Measurements from ENCODE around the gene MEIKIN.
"Not testable (repeated sequence)": the region's sequence is repeated elsewhere in the genome, so short reads cannot be mapped to it uniquely, and the experiment has no call there.

MEIKIN gene

GRCh38 chr5:131902266-131902665 is 43.2 kb downstream of the MEIKIN start:
- not testable (repeated sequence) for DNase-seq (ENCODE audit: low read depth)

DNA sequence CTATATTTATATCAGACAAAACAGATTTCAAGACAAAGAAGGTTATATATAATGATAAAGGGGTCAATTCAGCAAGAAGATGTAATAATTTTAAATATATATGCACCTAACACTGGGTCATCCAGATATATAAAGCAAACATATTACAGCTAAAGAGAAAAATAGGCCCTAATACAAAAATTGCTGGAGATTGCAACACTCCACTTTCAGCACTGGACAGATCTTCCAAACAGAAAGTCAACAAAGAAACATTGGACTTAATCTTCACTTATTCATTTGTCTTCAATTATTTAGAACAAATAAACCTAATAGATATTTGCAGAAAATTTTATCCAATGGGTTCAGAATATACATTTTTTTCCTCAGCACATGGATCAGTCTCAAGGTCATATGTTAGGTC is 45.8 kb downstream of the MEIKIN start:
- no peak for DNase-seq (ENCODE audit: low read depth)

- DNase-seq (ENCODE audit: low read depth), result no peak
Observed at GRCh38 chr5:131883984-131884383, 61.5 kb downstream of the MEIKIN start.

- DNase-seq (ENCODE audit: low read depth), result no peak
Observed at GRCh38 chr5:131879705-131880104, 65.8 kb downstream of the MEIKIN start.

DNA sequence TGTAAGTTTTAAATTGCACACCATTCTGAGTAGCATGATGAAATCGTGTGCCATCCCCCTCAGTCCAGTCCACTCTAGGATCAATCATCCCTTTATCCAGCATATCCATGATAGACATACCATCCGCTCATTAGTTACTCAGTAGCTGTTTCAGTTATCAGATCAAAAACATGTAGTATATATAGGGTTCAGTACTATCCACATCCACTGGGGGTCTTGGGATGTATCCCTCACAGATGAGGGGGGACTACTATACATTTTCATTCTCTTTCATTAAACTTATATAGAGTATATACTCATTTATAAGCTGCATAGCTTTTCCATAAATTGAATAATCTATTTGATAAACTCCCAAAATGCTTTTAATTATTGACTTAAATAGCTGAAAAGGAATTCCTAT is 67.6 kb downstream of the MEIKIN start:
- no peak for DNase-seq (ENCODE audit: low read depth)

DNA sequence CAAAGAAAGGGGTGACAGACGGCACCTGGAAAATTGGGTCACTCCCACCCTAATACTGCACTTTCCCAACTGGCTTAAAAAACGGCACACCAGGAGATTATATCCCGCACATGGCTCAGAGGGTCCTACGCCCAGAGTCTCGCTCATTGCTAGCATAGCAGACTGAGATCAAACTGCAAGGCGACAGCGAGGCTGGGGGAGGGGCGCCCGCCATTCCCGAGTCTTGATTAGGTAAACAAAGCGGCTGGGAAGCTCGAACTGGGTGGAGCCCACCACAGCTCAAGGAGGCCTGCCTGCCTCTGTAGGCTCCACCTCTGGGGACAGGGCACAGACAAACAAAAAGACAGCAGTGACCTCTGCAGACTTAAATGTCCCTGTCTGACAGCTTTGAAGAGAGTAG is 74.2 kb downstream of the MEIKIN start:
- DNase-seq (ENCODE audit: low read depth), result not testable (repeated sequence)

GRCh38 chr5:131867524-131867923 is 77.9 kb downstream of the MEIKIN start:
- no peak for DNase-seq (ENCODE audit: low read depth)

- DNase-seq (ENCODE audit: low read depth), result no peak
Observed at GRCh38 chr5:131863700-131864099, 81.8 kb downstream of the MEIKIN start.

GRCh38 chr5:131857388-131857787 is 88.1 kb downstream of the MEIKIN start:
- DNase-seq (ENCODE audit: low read depth), result no peak

DNA sequence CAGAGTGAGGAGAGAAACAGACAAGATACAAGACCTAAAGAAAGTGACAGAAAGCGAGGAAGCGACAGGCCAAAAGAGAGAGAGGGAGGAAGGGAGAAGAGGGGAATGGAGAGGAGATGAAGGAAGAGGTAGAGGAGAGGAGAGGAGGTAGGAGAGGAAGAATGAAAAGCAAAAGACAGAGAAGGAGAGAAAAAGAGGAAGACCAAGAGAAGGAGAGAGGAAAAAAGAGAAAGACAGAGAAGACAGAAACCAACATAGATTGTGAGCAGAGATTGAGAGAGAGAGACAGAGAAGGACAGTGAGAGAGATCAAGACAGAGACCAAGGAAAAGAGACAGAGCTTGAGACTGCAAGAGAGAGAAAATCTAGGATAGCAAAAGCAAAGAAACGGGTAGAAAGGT is 90.0 kb downstream of the MEIKIN start:
- no peak for DNase-seq (ENCODE audit: low read depth)

DNA sequence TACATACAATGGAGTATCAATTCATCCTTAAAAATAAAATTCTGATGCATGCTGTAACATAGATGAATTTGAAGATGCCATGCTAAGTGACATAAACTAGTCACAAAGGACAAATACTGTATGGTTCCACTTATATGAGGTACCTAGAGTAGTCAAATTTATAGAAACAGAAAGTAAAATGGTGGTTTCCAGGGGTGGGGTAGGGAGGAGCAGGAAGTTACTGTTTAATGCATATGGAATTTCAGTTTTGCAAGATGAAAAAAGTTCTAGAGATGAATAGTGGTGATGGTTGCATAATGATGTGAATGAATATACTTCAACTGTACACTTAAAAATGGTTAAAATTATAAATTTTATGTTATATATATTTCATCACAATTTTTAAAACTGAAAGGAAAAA is 91.3 kb downstream of the MEIKIN start:
- no peak for DNase-seq (ENCODE audit: low read depth)

- no peak for DNase-seq (ENCODE audit: low read depth)
Observed at GRCh38 chr5:131848662-131849061, 96.8 kb downstream of the MEIKIN start.

DNA sequence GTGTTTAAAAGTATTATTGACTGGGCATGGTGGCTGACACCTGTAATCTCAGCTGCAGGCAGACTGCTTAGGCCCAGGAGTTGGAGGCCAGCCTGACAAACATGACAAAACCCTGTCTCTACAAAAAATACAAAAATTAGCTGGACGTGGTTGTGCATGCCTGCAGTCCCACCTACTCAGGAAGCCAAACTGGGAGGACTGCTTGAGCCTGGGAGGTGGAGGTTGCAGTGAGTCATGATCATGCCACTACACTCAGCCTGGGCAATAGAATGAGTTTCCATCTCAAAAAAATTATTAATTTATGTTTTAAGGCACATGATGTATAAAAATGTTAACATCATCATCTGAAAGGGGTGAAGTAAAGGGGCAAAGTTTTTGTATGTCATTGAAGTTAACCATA is 98.9 kb downstream of the MEIKIN start:
- no peak for DNase-seq (ENCODE audit: low read depth)

- DNase-seq (ENCODE audit: low read depth), result no peak
Observed at GRCh38 chr5:131845828-131846227, 99.6 kb downstream of the MEIKIN start.

GRCh38 chr5:131842971-131843370 is 102.5 kb downstream of the MEIKIN start:
- not testable (repeated sequence) for DNase-seq (ENCODE audit: low read depth)

DNA sequence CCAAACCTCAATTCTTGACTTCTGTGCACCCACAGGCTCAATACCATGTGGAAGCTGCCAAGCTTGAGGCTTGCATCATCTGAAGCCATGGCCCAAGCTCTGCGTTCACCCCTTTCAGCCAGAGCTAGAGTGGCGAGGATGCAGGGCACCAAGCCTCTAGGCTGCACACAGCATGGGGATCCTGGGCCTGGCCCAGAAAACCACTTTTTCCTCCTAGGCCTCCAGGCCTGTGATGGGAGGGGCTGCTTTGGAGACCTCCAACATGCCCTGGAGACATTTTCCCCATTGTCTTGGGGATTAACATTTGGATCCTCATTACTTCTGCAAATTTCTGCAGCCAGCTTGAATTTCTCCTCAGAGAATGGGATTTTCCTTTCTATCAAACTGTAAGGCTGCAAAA is 112.8 kb downstream of the MEIKIN start:
- DNase-seq (ENCODE audit: low read depth), result not testable (repeated sequence)

DNA sequence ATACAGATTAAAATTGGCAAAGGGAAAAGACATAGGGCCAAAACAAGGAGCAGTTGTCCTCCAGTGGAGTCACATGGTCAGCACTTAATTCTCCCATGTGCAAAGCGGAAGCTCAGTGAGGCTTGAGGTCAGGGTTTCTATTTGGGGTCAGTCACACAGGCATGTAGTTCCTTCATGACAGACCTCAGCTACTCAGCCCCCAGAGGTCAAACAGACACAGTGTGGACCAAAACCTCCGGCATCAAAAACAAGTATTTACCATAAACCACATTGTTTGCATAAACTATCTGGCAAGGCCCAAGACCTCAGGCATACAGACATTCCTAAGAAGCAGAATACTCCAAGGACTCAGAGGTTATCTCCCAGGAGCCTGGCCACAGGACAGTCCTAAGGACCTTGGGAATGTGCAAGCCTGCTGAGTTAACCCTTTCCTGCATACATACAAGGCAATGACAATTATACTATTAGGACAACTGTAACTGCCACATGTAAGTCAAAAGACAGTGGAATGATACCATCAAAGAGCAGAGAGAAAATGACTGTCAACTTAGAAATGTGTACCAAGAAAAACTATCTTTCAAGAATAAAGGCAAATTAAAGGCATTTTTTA is 120.0 kb downstream of the MEIKIN start:
- no peak for DNase-seq (ENCODE audit: low read depth)

DNA sequence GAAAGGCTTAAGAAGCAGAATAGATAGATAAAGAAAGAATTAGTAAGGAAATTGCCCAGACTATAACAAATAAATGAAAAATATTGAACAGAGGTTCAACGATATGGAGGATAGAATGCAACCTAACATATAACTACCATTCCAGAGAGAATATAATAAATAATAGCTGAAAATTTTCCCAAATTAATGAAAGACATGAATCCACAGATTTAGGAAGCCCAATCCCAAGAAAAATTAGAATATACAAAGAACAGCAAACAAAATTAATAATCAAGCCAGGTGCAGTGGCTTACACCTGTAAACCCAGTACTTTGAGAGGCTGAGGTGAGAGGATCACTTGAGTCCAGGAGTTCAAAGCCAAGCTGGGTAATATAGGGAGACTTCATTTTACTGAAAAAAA is 120.8 kb downstream of the MEIKIN start:
- DNase-seq (ENCODE audit: low read depth), result no peak

GRCh38 chr5:131821221-131821620 is 124.2 kb downstream of the MEIKIN start:
- DNase-seq (ENCODE audit: low read depth), result no peak

DNA sequence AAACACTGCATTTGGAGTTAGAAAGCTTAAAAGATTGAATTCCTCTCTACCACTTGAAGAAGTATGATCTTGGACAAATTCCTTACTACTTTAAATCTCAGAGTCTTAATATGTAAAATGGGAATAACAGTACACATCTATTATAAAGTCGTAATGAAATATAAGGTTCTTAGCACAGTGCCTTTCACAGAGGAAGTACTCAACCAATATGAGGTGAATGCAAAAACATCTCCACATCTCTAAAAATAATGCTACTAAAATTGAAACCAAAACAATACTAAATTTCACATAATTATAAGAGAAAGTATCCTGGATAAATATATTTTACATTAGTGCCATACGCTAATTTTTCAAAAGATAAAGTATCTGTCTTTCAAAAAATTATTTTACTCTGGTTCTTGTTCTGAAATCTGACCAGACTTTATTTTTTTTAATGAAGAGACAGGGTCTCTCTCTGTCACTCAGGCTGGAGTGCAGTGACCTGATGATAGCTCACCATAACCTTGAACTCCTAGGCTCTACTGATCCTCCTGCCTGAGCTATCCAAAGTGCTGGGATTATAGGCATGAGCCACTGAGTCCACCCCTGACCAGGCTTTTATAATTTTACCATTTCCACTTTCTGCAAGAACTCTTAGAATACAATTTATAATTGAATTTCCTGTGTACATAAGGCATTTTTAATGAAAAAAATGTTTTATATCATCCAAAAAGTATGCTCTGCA is 127.3 kb downstream of the MEIKIN start:
- no peak for DNase-seq (ENCODE audit: low read depth)

- DNase-seq (ENCODE audit: low read depth), result no peak
Observed at GRCh38 chr5:131814990-131815389, 130.5 kb downstream of the MEIKIN start.

DNA sequence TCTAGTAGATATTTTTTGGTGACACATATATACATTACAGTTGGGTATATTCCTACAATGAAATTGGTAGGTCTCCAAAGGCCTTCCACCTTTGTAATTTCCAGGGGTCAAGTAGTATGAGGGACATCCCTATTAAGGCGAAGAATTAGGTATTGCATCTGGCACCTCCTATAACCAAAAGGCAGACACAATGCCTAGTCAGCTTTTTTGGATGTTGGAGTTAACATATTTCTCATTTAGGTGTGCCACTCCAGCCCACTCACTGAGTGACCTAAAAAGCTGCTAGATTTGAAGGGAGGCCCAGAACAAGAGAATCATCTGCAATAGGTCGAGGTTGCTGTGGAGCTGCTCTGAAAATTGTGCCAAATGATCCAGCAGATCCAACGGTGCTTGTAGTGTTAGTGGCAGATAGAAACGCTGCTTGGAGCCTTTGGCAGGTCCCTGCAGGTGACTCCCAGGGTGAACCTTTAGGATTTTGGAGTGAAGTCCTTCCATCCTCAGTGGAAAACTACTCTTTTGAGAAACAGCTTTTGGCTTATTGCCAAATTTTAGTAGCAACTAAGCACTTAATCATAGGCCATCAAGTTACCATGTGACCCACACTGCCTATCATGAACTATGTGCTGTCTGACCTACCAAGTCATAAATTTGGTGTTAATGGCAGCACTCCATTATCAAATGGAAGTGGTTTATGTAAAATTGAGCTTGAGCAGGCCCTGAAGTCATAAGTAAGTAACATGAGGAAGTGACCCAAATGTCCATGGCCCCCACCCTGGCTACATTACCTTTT is 132.9 kb downstream of the MEIKIN start:
- no peak for DNase-seq (ENCODE audit: low read depth)
